OCI-M2 (cell line): ENCODE results near the gene LDLRAD4.

ENCODE experiments used
- DNase-seq: peaks from one replicate; lab custom pipeline; 2025; ENCODE audit not compliant: unreplicated experiment; lab: John Stamatoyannopoulos, UW

LDLRAD4 gene

GRCh38 chr18:13558124-13558523, 339.6 kb downstream of the LDLRAD4 start:
- DNase-seq: no peak

DNA sequence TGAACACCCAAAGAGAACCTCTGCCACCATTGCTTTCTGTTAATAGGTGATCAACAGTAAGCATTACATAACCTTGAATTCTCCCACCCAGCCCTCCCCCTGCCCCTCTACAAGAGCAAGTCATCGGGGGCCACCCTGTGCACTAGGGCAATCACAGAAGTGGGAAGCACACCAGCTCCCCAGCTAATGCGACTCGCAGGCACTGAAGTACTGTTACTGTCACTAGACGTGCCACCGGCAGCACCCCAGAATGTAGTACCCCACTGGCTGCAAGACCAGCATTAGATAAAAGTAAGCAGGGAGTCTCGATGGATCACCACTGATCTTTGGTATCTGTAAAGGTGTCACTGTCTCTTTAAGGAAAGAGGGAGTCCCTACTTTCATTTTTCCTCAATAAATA, 340.2 kb downstream of the LDLRAD4 start:
- no peak for DNase-seq

DNA sequence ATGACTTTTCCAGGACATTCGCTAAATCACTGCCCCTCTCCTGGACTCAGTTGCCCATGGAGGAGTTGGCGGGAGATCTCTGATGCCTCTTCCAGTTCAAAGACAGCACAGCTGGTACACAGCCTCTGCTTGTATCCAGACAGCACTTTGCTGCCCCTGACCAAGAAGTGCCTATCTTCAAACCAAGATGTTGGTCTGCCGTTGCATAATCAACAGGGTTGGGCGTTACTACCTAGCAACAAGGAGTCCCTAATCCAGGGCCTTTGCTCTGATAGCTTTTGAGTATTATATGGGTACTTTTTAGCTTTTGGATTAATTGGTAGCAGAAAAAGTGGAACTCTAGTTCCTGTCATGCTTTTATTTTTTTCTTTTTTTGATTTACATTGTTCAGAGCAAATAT, 341.2 kb downstream of the LDLRAD4 start:
- no peak for DNase-seq

- no peak for DNase-seq
Observed at GRCh38 chr18:13560306-13560705, 341.7 kb downstream of the LDLRAD4 start.

DNA sequence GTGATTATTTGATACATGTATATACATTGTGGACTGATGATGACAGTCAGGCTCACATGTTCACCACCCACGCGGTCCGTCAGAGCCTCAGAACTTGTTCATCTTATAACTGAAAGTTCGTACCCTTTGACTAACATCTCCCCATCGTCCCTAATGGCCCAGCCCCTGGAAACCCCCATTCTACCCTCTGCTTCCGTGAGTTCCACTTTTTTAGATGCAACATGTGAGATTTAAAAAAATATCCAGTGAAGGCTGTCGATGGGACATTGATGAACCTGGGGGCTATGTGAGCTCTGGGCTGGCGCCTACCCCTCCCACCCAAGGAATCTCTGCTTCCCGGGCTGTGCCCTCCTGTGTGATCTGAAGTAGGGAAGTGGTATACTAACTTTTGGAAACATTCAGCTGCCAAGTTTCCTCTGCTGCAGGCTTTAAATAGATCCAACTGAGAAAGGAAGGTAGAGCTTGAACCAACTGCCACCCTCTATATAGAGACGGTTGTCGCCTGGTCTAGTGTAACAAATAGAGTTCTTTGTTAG, 344.0 kb downstream of the LDLRAD4 start:
- DNase-seq: no peak

GRCh38 chr18:13563390-13563805, 344.8 kb downstream of the LDLRAD4 start:
- DNase-seq: no peak

GRCh38 chr18:13564579-13564978, 346.0 kb downstream of the LDLRAD4 start:
- no peak for DNase-seq

DNA sequence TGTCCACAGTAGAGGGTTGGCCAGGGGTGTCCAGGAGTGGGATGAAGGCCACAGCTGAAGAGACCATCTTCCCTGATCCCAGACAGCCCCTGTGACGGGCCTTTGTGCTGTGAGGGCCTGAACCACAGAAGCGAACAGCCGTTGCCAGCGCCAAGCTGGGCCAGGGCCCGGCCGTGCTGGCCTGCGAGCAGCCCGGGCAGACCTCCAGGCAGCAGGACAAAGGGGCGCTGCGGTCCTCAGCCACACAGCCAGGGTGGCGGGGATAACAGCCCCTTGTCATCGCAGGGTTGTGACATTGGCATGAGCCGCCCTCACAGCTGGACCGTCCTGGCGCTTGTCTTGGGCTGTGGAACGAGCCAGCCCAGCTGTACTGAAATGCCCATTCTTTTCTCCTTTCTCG, 346.7 kb downstream of the LDLRAD4 start:
- no peak for DNase-seq

DNA sequence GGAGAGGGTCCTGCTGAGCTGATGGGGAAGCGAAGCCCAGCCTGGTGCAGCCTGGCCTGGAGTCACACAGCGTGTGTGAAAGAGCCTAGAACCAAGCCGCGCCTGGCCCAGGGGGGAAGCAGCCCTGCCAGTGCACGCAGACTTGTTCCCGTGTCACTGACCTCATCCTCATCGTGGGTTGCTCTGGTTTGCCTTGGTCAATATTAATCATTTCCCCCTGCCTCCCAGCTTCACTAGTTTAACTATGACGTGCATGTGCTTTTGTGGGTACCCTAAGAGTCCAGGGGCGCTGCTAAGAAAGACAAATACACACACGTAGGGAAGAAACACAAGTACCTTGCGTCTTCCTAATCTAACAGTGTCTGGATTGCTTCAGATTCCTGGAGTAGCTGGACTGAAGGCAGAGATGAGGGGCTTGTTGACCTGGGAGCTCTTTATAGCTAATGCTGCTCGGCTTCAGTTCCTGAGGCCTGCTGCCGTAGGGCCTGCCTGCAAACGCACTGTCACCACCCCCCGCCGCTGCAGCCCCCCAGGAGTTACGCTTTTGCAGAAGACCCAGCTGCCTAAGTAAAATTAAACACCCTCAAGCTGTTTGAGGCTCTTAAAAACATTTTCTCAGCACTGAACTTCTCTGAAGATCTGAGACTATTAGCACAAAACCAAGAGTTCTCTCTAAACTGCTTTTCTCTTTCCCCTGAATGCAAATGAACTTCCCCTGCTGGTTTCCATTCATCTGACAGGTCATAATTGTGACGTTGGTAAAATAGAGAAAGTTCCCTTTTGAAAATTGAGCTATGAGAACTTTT, 348.6 kb downstream of the LDLRAD4 start:
- DNase-seq: no peak

- DNase-seq: no peak
Observed at GRCh38 chr18:13568443-13569392, 350.2 kb downstream of the LDLRAD4 start.

DNA sequence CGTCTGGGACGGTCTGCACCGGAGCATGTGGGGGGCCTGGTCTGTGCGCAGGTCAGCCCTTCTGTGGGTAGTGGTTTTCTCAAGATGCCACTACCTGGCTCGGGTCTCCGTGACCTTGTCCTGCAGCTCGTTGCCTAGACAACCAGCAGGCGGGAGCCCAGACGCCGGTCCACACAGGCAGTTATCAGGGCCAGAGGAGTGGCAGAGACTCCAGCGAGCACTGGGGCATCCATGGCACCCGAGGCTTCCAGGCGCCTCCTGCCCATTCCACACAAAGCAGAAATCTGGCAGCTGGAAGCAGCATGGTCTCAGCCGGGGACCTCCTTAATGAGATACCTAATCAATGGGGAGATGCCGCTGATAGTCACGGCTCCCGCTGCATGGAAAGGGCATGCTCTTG, 351.7 kb downstream of the LDLRAD4 start:
- no peak for DNase-seq

DNA sequence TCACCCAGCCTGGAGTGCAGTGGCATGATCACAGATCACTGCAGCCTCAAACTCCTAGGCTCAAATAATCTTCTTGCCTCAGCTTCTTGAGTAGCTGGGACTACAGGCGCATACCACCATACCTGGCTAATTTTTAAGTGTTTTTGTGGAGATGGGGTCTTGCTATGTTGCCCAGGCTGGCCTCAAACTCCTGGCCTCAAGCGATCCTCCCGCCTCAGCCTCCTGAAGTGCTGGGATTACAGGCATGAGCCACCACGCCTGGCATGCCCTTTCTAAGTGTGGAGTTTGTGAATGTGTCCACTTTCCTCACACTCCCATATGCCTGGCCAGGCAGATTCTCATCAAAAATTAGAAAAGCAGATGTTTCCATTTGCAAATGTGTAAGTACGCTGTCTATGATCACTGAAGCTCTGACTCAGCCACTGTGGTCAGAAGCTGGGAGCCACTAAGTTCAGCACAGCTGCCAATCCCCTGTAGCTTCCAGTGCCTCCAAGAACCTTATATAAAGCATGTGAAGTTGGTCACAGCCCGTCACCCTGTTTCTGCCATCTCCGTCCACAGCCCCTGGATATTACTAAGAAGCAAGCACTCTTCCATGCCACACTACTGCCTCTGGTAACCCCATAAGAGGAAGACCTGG, 352.4 kb downstream of the LDLRAD4 start:
- DNase-seq: no peak

DNA sequence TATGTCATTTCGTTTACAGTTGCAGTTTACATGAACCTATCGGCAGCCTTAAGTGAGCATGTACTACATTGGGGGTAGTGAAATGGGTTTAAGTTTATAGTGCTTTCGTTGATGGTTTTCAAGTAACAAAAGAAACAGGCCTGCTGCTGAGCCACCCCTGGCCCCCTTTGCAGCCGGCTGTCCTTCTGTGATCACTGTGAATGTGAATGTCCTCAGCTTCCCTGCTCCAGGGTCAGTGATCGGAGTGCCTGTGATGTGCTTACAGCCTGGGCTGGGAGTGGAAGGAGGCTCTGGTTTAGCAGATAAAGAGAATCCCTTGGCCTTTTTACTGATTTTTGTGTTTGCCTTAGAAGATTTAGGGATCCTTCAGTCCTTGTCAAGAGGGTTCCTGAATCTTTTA, 353.6 kb downstream of the LDLRAD4 start:
- DNase-seq: no peak

- no peak for DNase-seq
Observed at GRCh38 chr18:13572721-13573120, 354.2 kb downstream of the LDLRAD4 start.

DNA sequence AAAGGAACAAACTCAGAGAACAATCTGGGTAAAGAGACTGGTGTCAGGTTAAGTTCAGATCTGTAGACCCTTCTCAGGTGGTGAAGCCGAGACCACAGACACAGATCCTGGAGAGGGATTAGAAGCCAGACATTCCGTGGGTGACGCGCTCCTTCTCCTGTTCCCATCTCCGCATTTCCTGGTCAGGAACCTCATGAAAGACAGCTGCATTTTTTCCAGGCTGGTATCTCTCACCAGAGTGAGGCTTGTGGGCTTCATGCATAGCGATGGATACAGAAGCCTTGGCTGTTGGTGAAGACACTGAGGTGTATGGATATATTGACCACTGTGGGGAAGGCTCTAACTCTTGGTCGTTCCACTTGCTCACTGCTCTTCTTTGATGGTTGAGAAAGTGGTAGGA, 355.2 kb downstream of the LDLRAD4 start:
- no peak for DNase-seq

DNA sequence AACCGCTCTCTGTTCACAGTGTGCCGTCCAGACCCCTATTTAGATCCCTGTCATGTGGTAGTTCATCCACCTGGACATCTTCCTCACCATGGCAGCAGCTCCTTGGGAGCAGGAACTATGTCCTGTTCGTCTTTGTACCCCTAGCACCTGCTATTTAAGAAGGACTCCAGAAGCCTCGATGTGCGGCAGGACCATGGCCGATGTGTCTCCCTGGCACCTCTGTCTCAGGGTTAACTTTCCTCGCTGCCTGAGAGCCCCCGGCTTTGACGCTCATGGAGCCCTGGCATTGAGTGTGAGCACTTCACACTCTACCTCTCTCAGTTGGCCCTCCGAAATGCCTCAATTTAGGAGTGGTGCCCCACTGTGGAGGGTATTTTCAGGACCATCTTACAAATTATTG, 355.8 kb downstream of the LDLRAD4 start:
- no peak for DNase-seq

DNA sequence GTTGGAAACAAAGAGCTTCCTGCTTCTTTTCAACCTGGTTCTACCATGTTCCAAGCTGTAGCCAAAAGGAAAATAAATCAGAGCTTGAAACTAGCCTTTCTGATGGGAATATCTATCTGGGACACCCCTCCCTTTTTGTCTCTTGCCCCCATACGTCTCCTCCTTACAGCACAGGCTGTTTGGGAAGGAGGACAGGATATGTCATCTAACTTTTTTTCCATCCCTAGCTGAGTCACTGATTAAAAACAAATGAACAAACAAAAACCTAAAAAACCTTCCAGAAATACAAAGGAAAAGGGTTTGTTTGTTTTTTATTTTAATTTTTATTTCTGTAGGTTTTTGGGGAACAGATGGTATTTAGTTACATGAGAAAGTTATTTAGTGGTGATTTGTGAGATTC, 356.2 kb downstream of the LDLRAD4 start:
- no peak for DNase-seq

- no peak for DNase-seq
Observed at GRCh38 chr18:13576598-13576997, 358.0 kb downstream of the LDLRAD4 start.

- DNase-seq: no peak
Observed at GRCh38 chr18:13577091-13577697, 358.6 kb downstream of the LDLRAD4 start.

DNA sequence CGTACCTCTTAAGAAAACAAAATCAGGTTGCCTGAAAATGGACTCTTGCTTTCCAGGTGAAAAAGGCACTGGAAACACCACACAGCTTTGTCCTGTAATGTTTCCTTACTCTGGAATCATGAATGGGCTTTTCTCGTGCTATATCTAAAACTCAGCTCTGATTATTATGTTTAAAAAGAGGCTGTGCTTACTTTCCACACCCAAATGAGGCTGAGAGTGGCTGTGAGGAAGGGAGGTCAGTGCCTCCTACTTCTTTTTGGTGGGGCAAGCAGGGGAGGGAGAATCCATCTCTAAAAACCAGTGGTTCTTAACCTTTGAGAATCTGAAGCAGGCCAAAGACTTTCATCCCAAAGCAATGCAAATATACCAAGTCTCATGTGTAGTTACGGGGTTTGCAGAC, 359.2 kb downstream of the LDLRAD4 start:
- no peak for DNase-seq

DNA sequence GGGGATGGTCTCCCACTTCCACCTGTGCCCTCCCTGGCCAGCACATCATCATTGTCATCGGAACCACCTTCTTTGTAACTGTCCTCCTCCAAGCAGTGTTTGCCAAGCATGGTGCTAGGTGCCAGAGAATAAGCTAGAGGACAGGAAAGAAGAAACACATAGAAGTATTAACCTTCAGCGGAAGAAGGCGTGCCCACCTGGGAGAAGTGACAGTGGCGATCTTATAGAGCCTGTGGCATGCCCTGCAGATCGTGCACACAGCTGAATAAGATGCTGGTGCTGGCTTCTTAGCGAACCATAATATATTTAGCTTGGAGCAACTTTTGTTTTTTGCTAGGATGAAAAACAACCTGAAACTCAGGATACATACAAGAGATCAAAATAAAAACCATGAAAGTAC, 359.8 kb downstream of the LDLRAD4 start:
- DNase-seq: no peak
